H54 (cell line): ENCODE data around the gene RBM39.

Experiments used
- DNase-seq: peaks from one replicate; pipeline ENCODE4 v3.0.0; 2011; ENCODE audit warnings: low spot score, mixed read lengths; ENCODE audit not compliant: insufficient read length
- FAIRE-seq: peaks from 3 replicates; lab custom pipeline; 2011; peaks lifted over from hg19 to GRCh38; lab: Jason Lieb, UNC
- POLR2A ChIP-seq: IDR thresholded peaks from 2 replicates; pipeline ENCODE4 v1.6.1; 2011; ENCODE audit warnings: low read depth, mild to moderate bottlenecking, low read length

The RBM39 gene

GRCh38 chr20:35680452-35681183 lies 61.4 kb downstream of the RBM39 start:
- FAIRE-seq (no peak), DNase-seq (no peak)
- TF ChIP-seq POLR2A: no peak

- DNase-seq: no peak
- no peak for TF ChIP-seq POLR2A
- FAIRE-seq: no peak
Observed at GRCh38 chr20:35674921-35675320, 67.1 kb downstream of the RBM39 start.

GRCh38 chr20:35673884-35674283 lies 68.2 kb downstream of the RBM39 start:
- no peak for FAIRE-seq

GRCh38 chr20:35669681-35670080 lies 72.4 kb downstream of the RBM39 start:
- DNase-seq (no peak), FAIRE-seq (no peak)
- TF ChIP-seq POLR2A: no peak

More at GRCh38 chr20:35673884-35674283, 68.2 kb downstream of the RBM39 start:
- TF ChIP-seq POLR2A: no peak
- DNase-seq: no peak

GRCh38 chr20:35669221-35669620 lies 72.8 kb downstream of the RBM39 start:
- TF ChIP-seq POLR2A: no peak
- FAIRE-seq (no peak), DNase-seq (no peak)

GRCh38 chr20:35665949-35666288 lies 76.1 kb downstream of the RBM39 start:
- TF ChIP-seq POLR2A: no peak
- FAIRE-seq (no peak), DNase-seq (no peak)

GRCh38 chr20:35664466-35665206 lies 77.4 kb downstream of the RBM39 start, which contains the start of the genes CPNE1 and RBM12:
CPNE1 (minus strand) TSS chr20:35664900; CDS start chr20:35632923, 31,977 bp downstream.
RBM12 (minus strand) TSS chr20:35664900; CDS start chr20:35655322, 9,578 bp downstream.
- DNase-seq (peak; percentile 95), FAIRE-seq (peak; percentile 69)
- peak; percentile 97 for TF ChIP-seq POLR2A

- FAIRE-seq (no peak), DNase-seq (peak; percentile 7)
- no peak for TF ChIP-seq POLR2A
Observed at GRCh38 chr20:35663516-35664465, 78.3 kb downstream of the RBM39 start.

- FAIRE-seq (no peak), DNase-seq (no peak)
- no peak for TF ChIP-seq POLR2A
Observed at GRCh38 chr20:35662551-35662950, 79.5 kb downstream of the RBM39 start.

GRCh38 chr20:35661908-35662307 lies 80.2 kb downstream of the RBM39 start:
- no peak for TF ChIP-seq POLR2A
- FAIRE-seq (no peak), DNase-seq (no peak)

- FAIRE-seq (no peak), DNase-seq (no peak)
- TF ChIP-seq POLR2A: no peak
Observed at GRCh38 chr20:35661053-35661452, 81.0 kb downstream of the RBM39 start.

- no peak for FAIRE-seq
- no peak for TF ChIP-seq POLR2A
- DNase-seq: no peak
Observed at GRCh38 chr20:35660122-35660937, 81.7 kb downstream of the RBM39 start.

- DNase-seq: no peak
- no peak for TF ChIP-seq POLR2A
- no peak for FAIRE-seq
Observed at GRCh38 chr20:35657271-35657670, 84.8 kb downstream of the RBM39 start.
